ENCODE data around the gene LMO1.

DNA sequence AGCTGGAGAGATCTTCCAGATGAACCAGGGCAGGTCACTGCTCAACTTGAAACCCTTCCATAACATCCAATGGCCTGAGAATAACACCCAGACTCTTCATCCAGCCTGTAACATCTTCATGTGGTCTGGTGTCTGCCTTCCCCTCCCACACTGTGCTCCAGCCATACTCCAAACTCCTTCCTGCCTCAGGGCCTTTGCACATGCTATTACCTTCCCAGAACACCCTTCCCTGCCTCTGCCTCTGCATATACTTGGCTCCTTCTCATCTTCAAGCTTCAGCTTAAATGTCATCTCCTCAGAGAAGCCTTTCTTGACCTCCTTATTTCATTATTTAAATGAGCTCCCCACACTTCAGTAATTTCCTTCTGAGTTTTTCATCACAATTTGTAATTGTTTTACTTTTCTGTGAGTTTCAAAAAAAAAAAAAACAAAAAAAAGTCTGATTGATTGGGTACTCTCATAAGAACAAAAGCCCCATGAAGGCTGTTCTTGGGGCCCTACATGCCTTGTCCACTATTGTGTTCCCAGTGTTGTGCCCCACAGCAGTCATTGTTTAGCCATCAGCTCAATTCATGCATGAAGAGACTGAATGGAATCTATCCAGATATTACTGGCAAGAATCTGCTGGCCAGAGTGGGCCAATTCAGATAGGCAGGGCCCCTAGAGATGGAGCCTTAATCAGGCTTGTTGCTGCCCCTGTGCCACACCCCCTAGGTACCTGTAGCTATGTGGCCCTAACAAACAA, 22.1 kb downstream of the LMO1 start:
- TF ChIP-seq, protein P1, sequence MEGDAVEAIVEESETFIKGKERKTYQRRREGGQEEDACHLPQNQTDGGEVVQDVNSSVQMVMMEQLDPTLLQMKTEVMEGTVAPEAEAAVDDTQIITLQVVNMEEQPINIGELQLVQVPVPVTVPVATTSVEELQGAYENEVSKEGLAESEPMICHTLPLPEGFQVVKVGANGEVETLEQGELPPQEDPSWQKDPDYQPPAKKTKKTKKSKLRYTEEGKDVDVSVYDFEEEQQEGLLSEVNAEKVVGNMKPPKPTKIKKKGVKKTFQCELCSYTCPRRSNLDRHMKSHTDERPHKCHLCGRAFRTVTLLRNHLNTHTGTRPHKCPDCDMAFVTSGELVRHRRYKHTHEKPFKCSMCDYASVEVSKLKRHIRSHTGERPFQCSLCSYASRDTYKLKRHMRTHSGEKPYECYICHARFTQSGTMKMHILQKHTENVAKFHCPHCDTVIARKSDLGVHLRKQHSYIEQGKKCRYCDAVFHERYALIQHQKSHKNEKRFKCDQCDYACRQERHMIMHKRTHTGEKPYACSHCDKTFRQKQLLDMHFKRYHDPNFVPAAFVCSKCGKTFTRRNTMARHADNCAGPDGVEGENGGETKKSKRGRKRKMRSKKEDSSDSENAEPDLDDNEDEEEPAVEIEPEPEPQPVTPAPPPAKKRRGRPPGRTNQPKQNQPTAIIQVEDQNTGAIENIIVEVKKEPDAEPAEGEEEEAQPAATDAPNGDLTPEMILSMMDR (IDR thresholded peaks at IDR 0.05 in 2 of 3, conservative IDR thresholded peaks at IDR 0.05 in 1 of 3; ENCODE audit: insufficient read depth in 2 of 3, low read depth in 1 of 3, low read length in 3 of 3) = no peak
- TF ChIP-seq DNMT1 (IDR thresholded peaks at IDR 0.05) (no peak), KDM1A (IDR thresholded peaks at IDR 0.05) (no peak), EGR1 (conservative IDR thresholded peaks at IDR 0.05) (no peak), TCF7L2 (IDR thresholded peaks at IDR 0.05; ENCODE audit: low read depth, low read length) (no peak), FOXA1 (IDR thresholded peaks at IDR 0.05; ENCODE audit: borderline replicate concordance) (no peak), ZNF184 (CRISPR knock-in tag; IDR thresholded peaks at IDR 0.05) (no peak), POLR2A (conservative IDR thresholded peaks at IDR 0.05) (no peak), MBD2 (IDR thresholded peaks at IDR 0.05; ENCODE audit: borderline replicate concordance, low read depth) (no peak), SMARCB1 (IDR thresholded peaks at IDR 0.05; ENCODE audit: insufficient read length, low read depth) (no peak)
- TF ChIP-seq, protein P2, sequence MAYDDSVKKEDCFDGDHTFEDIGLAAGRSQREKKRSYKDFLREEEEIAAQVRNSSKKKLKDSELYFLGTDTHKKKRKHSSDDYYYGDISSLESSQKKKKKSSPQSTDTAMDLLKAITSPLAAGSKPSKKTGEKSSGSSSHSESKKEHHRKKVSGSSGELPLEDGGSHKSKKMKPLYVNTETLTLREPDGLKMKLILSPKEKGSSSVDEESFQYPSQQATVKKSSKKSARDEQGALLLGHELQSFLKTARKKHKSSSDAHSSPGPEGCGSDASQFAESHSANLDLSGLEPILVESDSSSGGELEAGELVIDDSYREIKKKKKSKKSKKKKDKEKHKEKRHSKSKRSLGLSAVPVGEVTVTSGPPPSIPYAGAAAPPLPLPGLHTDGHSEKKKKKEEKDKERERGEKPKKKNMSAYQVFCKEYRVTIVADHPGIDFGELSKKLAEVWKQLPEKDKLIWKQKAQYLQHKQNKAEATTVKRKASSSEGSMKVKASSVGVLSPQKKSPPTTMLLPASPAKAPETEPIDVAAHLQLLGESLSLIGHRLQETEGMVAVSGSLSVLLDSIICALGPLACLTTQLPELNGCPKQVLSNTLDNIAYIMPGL (CRISPR knock-in tag; IDR thresholded peaks at IDR 0.05) = no peak
- TF ChIP-seq, protein P3, sequence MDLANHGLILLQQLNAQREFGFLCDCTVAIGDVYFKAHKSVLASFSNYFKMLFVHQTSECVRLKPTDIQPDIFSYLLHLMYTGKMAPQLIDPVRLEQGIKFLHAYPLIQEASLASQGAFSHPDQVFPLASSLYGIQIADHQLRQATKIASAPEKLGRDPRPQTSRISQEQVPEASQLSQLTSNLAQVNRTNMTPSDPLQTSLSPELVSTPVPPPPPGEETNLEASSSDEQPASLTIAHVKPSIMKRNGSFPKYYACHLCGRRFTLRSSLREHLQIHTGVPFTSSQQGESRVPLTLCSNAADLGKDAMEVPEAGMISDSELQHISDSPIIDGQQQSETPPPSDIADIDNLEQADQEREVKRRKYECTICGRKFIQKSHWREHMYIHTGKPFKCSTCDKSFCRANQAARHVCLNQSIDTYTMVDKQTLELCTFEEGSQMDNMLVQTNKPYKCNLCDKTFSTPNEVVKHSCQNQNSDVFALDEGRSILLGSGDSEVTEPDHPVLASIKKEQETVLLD (IDR thresholded peaks at IDR 0.05) = no peak
- TF ChIP-seq, protein P4, sequence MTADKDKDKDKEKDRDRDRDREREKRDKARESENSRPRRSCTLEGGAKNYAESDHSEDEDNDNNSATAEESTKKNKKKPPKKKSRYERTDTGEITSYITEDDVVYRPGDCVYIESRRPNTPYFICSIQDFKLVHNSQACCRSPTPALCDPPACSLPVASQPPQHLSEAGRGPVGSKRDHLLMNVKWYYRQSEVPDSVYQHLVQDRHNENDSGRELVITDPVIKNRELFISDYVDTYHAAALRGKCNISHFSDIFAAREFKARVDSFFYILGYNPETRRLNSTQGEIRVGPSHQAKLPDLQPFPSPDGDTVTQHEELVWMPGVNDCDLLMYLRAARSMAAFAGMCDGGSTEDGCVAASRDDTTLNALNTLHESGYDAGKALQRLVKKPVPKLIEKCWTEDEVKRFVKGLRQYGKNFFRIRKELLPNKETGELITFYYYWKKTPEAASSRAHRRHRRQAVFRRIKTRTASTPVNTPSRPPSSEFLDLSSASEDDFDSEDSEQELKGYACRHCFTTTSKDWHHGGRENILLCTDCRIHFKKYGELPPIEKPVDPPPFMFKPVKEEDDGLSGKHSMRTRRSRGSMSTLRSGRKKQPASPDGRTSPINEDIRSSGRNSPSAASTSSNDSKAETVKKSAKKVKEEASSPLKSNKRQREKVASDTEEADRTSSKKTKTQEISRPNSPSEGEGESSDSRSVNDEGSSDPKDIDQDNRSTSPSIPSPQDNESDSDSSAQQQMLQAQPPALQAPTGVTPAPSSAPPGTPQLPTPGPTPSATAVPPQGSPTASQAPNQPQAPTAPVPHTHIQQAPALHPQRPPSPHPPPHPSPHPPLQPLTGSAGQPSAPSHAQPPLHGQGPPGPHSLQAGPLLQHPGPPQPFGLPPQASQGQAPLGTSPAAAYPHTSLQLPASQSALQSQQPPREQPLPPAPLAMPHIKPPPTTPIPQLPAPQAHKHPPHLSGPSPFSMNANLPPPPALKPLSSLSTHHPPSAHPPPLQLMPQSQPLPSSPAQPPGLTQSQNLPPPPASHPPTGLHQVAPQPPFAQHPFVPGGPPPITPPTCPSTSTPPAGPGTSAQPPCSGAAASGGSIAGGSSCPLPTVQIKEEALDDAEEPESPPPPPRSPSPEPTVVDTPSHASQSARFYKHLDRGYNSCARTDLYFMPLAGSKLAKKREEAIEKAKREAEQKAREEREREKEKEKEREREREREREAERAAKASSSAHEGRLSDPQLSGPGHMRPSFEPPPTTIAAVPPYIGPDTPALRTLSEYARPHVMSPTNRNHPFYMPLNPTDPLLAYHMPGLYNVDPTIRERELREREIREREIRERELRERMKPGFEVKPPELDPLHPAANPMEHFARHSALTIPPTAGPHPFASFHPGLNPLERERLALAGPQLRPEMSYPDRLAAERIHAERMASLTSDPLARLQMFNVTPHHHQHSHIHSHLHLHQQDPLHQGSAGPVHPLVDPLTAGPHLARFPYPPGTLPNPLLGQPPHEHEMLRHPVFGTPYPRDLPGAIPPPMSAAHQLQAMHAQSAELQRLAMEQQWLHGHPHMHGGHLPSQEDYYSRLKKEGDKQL (CRISPR knock-in tag; IDR thresholded peaks at IDR 0.05; ENCODE audit: borderline replicate concordance) = no peak
- TF ChIP-seq, protein P5, sequence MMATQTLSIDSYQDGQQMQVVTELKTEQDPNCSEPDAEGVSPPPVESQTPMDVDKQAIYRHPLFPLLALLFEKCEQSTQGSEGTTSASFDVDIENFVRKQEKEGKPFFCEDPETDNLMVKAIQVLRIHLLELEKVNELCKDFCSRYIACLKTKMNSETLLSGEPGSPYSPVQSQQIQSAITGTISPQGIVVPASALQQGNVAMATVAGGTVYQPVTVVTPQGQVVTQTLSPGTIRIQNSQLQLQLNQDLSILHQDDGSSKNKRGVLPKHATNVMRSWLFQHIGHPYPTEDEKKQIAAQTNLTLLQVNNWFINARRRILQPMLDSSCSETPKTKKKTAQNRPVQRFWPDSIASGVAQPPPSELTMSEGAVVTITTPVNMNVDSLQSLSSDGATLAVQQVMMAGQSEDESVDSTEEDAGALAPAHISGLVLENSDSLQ (IDR thresholded peaks at IDR 0.05) = no peak
